HCT116 (cell line): ENCODE data around the gene GIGYF1. TPM values are rescaled to one million over a fixed set of nuclear protein-coding genes. Genes with fewer than 3 reads are reported as not detected.

Experiments
- ATAC-seq: fragments of 200-7000 bp; cut with Tn5 transposase; 2 replicates; pipeline ENCODE4 v1.9.1; 2020; ENCODE audit warnings: mild to moderate bottlenecking, moderate library complexity
- BruUV-seq: library from RNA; stranded (reverse); fragments of 400-500 nt; replicated peaks from 2 replicates; lab custom pipeline; 2021; lab: Mats Ljungman, UMichigan
- CTCF ChIA-PET: fragments of 300-600 bp; sonication (Branson Sonifier 250); formaldehyde crosslinking; loops from one replicate; lab custom pipeline; 2021; ENCODE audit warnings: antibody characterized with exemption; lab: Charles Lee
- POLR2A ChIA-PET: fragments of 300-600, 350-600 bp; sonication (Branson Sonifier 250); formaldehyde crosslinking; loops from one replicate; lab custom pipeline; 2021; ENCODE audit warnings: antibody characterized with exemption; lab: Charles Lee
- RAD21 ChIA-PET, 2 experiments: fragments of 300-600 bp; sonication (Branson Sonifier 250); formaldehyde crosslinking; loops; one replicate each; lab custom pipeline; 2023; ENCODE audit warnings: low total read pairs in 2 of 2; ENCODE audit not compliant: uncharacterized antibody in 2 of 2, unreplicated experiment in 2 of 2, low non-redundant PET in 1 of 2; lab: Charles Lee
- DNase-seq: peaks from one replicate; pipeline ENCODE4 v3.0.0-alpha.2; 2010; ENCODE audit warnings: low read depth, low spot score
- H2AFZ ChIP-seq: fragments of 200-600 bp; shearing (Covaris generic), sonication (generic); 2 replicates; pipeline ENCODE4 v1.6.1; 2017; ENCODE audit warnings: low read depth, mixed run types, mixed read lengths, antibody characterized with exemption, low read length; ENCODE audit not compliant: poor library complexity, severe bottlenecking
- H3K27ac ChIP-seq: 2 replicates; pipeline ENCODE4 v1.5.1; 2012; ENCODE audit warnings: low read depth, low read length
- H3K27me3 ChIP-seq: fragments of 200-600 bp; sonication (generic); 2 replicates; pipeline ENCODE4 v1.6.1; 2016; ENCODE audit warnings: mixed run types, low read length, mixed read lengths; ENCODE audit not compliant: insufficient read depth
- H3K36me3 ChIP-seq, 2 experiments: fragments of 200-500 bp in 1 of 2; fragments of 200-600 bp in 1 of 2; sonication (Bioruptor generic) in 1 of 2; sonication (generic) in 1 of 2; 2 replicates each; pipeline versions ENCODE4 v1.5.1 to v1.6.1; 2014 to 2016; ENCODE audit warnings: low read length in 2 of 2, inconsistent platforms in 1 of 2, mixed read lengths in 1 of 2, mixed run types in 1 of 2; ENCODE audit not compliant: insufficient read depth in 2 of 2, control insufficient read depth in 1 of 2
- H3K4me1 ChIP-seq, 2 experiments: fragments of 200-600 bp in 1 of 2; sonication (generic) in 1 of 2; 2 replicates each; pipeline versions ENCODE4 v1.5.1 to v1.6.1; 2012 to 2017; ENCODE audit warnings: low read length in 2 of 2, inconsistent platforms in 1 of 2, mild to moderate bottlenecking in 1 of 2, mixed read lengths in 1 of 2, mixed run types in 1 of 2, moderate library complexity in 1 of 2; ENCODE audit not compliant: insufficient read depth in 2 of 2, control insufficient read depth in 1 of 2
- H3K4me2 ChIP-seq: fragments of 200-600 bp; sonication (generic); 2 replicates; pipeline ENCODE4 v1.6.1; 2017; ENCODE audit warnings: mixed run types, low read length, mixed read lengths
- H3K4me3 ChIP-seq, 2 experiments: fragments of 200-600 bp in 1 of 2; sonication (generic) in 1 of 2; replicated peaks in 1 of 2; 2 replicates each; pipeline ENCODE4 v1.5.1; 2011 to 2016; ENCODE audit warnings: low read length in 2 of 2, control low read depth in 1 of 2, low read depth in 1 of 2, mild to moderate bottlenecking in 1 of 2, mixed read lengths in 1 of 2, mixed run types in 1 of 2
- H3K79me2 ChIP-seq: fragments of 200-600 bp; sonication (generic); 2 replicates; pipeline ENCODE4 v1.6.1; 2017; ENCODE audit warnings: mild to moderate bottlenecking, mixed run types, low read length, moderate library complexity, mixed read lengths; ENCODE audit not compliant: insufficient read depth
- H3K9ac ChIP-seq: fragments of 200-600 bp; sonication (generic); 2 replicates; pipeline ENCODE4 v1.6.1; 2016; ENCODE audit warnings: low read length, mixed read lengths
- H3K9me2 ChIP-seq: fragments of 200-600 bp; sonication (generic), shearing (Covaris generic); 2 replicates; pipeline ENCODE4 v1.6.1; 2017; ENCODE audit warnings: mixed run types, mild to moderate bottlenecking, moderate library complexity; ENCODE audit not compliant: insufficient read depth
- H3K9me3 ChIP-seq, 2 experiments: fragments of 200-500 bp in 1 of 2; fragments of 200-600 bp in 1 of 2; sonication (Bioruptor generic) in 1 of 2; sonication (generic) in 1 of 2; 2 replicates each; pipeline ENCODE4 v1.6.1; 2014 to 2017; ENCODE audit warnings: low read length in 2 of 2, mixed read lengths in 2 of 2, inconsistent platforms in 1 of 2, low read depth in 1 of 2, mild to moderate bottlenecking in 1 of 2, mixed run types in 1 of 2, moderate library complexity in 1 of 2; ENCODE audit not compliant: control insufficient read depth in 1 of 2, insufficient read depth in 1 of 2
- H4K20me1 ChIP-seq: fragments of 200-600 bp; sonication (generic), shearing (Covaris generic); 2 replicates; pipeline ENCODE4 v1.6.1; 2017; ENCODE audit warnings: mixed run types, mild to moderate bottlenecking, moderate library complexity; ENCODE audit not compliant: insufficient read depth
- CBX3 ChIP-seq: IDR thresholded peaks from 2 replicates; pipeline ENCODE4 v1.6.1; 2012; ENCODE audit warnings: low read depth
- EGR1 ChIP-seq: IDR thresholded peaks from 2 replicates; pipeline ENCODE4 v1.6.1; 2012; ENCODE audit warnings: low read depth
- EZH2 ChIP-seq: fragments of 200-600 bp; sonication (generic); IDR thresholded peaks from 2 replicates; pipeline ENCODE4 v1.6.1; 2017; ENCODE audit warnings: antibody characterized with exemption, mixed run types
- EZH2phosphoT487 ChIP-seq: fragments of 200-600 bp; IDR thresholded peaks from 2 replicates; pipeline ENCODE4 v1.6.1; 2018; ENCODE audit warnings: antibody characterized with exemption, borderline replicate concordance
- FOSL1 ChIP-seq: IDR thresholded peaks from 2 replicates; pipeline ENCODE4 v1.6.1; 2012; ENCODE audit warnings: low read depth
- MAX ChIP-seq: IDR thresholded peaks from 2 replicates; pipeline ENCODE4 v1.6.1; 2012
- POLR2A ChIP-seq: IDR thresholded peaks from 2 replicates; pipeline ENCODE4 v1.7.0; 2011; ENCODE audit warnings: borderline replicate concordance; ENCODE audit not compliant: insufficient read depth, insufficient read length; ENCODE audit errors: extremely low read depth
- SRF ChIP-seq: IDR thresholded peaks from 2 replicates; pipeline ENCODE4 v1.6.1; 2012; ENCODE audit warnings: low read depth
- YY1 ChIP-seq: IDR thresholded peaks from 2 replicates; pipeline ENCODE4 v1.6.1; 2011; ENCODE audit warnings: low read length, low read depth, moderate library complexity, mild to moderate bottlenecking; ENCODE audit not compliant: insufficient replicate concordance; ENCODE audit errors: extremely low read depth
- ZFX ChIP-seq: fragments of 450-650 bp; IDR thresholded peaks from 2 replicates; pipeline ENCODE4 v1.6.1; 2017
- ZNF274 ChIP-seq: fragments of 200-500 bp; sonication (Bioruptor generic); IDR thresholded peaks from 2 replicates; pipeline ENCODE4 v1.6.1; 2014; ENCODE audit warnings: mild to moderate bottlenecking, low read depth, low read length, inconsistent platforms
- intact Hi-C: fragments of 100-400 bp; cut with micrococcal nuclease; formaldehyde crosslinking; loops from 2 replicates; pipeline ENCODE4 v1.10.0; 2022
- total RNA-seq: library from RNA; stranded (reverse); gene quantifications from one replicate; pipeline ENCODE4 v1.2.1, GENCODE V29; 2021; ENCODE audit not compliant: unreplicated experiment

Gene GIGYF1
- total RNA-seq, 1 experiment from 2014 or later = 59.7 TPM

DNA sequence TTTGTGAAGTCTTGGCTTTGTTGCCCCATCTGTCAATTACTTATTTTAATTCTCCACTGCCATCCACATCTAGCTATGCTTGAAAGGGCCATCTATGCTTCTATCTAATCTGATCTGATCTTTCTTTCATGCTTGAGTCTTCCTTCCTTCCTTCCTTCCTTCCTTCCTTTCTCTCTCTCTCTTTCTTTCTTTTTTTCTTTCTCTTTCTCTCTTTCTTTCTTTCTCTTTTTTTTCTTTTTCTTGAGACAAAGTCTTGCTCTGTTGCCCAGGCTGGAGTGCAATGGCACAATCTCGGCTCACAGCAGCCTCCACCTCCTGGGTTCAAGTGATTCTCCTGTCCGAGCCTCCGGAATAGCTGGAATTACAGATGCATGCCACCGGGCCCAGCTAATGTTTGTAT lies 64.0 kb downstream of the GIGYF1 start:
- Histone ChIP-seq H3K9ac (no peak overlapping the region), H3K27ac (no peak overlapping the region), H3K9me2 (no peaks in the 10 kb centered on the region), H3K27me3 (no peaks in the 10 kb centered on the region), H3K9me3 (no peaks in the 10 kb centered on the region), H3K4me3 (no peak overlapping the region), H2AFZ (no peak overlapping the region), H3K36me3 (no peaks in the 10 kb centered on the region), H3K79me2 (peaks cover 5% of the 10 kb centered on the region; the same call in 1 of the 2 replicates), H3K4me1 (peaks cover 6 to 46% of the 10 kb centered on the region in 2 experiments; a peak in 3 of 4 replicates), H3K4me2 (no peak overlapping the region), H4K20me1 (no peaks in the 10 kb centered on the region)
- POLR2A ChIA-PET = interaction anchor here (1.8 kb wide), 1 partner anchor 18 kb away, joined by 6 read pairs; the partner anchor contains the start of gene MOSPD3
- ATAC-seq (no peak), DNase-seq (no peak)
- CTCF ChIA-PET = interaction anchor here (0.7 to 2.0 kb wide), 5 partner anchors 9 to 222 kb away, joined by 3 to 7 read pairs (median 4); partner anchors contain the start of gene SLC12A9
- intact Hi-C loops = loop anchor here (5.0 kb wide), 1 partner anchor 62 kb away; the partner anchor contains the start of gene GIGYF1
- no peak for TF ChIP-seq SRF
- TF ChIP-seq ZNF274 = no peak
- TF ChIP-seq EZH2 = no peak
- TF ChIP-seq EZH2phosphoT487 = no peak
- TF ChIP-seq CBX3 = no peak
- TF ChIP-seq FOSL1 = no peak
- TF ChIP-seq POLR2A = no peak
- no peak for TF ChIP-seq MAX
- TF ChIP-seq YY1 = no peak
- TF ChIP-seq ZFX = no peak
- TF ChIP-seq EGR1 = no peak
- BruUV-seq = no TSS peak
- RAD21 ChIA-PET = interaction anchor here in 1 of 2 experiments (0.6 kb wide), 1 partner anchor 43 kb away, joined by 4 read pairs; no protein-coding TSS in a partner anchor

Other genes starting within 250 kb of the GIGYF1 start
- gene SPACDR, start 230.0 kb downstream of the GIGYF1 start, total RNA-seq = 1.7 TPM
- 36.9 TPM for gene TSC22D4, start 215.0 kb downstream of the GIGYF1 start, total RNA-seq
- 6.7 TPM for gene NYAP1, start 210.3 kb downstream of the GIGYF1 start, total RNA-seq
- 14.0 TPM for gene AGFG2, start 155.0 kb downstream of the GIGYF1 start, total RNA-seq
- 4.4 TPM for gene SAP25, start 120.3 kb downstream of the GIGYF1 start, total RNA-seq
- 47.9 TPM for gene LRCH4, start 108.1 kb downstream of the GIGYF1 start, total RNA-seq
- 2.1 TPM for gene FBXO24, start 107.9 kb downstream of the GIGYF1 start, total RNA-seq
- 12.4 TPM for gene PCOLCE, start 91.9 kb downstream of the GIGYF1 start, total RNA-seq
- gene MOSPD3, start 81.7 kb downstream of the GIGYF1 start, total RNA-seq = 32.8 TPM
- 11.8 TPM for gene TFR2, start 52.7 kb downstream of the GIGYF1 start, total RNA-seq
- gene ACTL6B, start 37.8 kb downstream of the GIGYF1 start, total RNA-seq = not detected
- 246 TPM for gene GNB2, start 20.5 kb downstream of the GIGYF1 start, total RNA-seq
- 67.5 TPM for gene POP7, start 11.9 kb upstream of the GIGYF1 start, total RNA-seq
- 0.30 TPM for gene EPO, start 26.2 kb upstream of the GIGYF1 start, total RNA-seq
- not detected for gene ZAN, start 39.3 kb upstream of the GIGYF1 start, total RNA-seq
- 61.1 TPM for gene EPHB4, start 133.3 kb upstream of the GIGYF1 start, total RNA-seq
- gene SLC12A9, start 158.5 kb upstream of the GIGYF1 start, total RNA-seq = 24.6 TPM
- gene TRIP6, start 173.1 kb upstream of the GIGYF1 start, total RNA-seq = 102 TPM
- 252 TPM for gene SRRT, start 180.9 kb upstream of the GIGYF1 start, total RNA-seq
- gene UFSP1, start 195.5 kb upstream of the GIGYF1 start, total RNA-seq = 5.6 TPM
- gene ACHE, start 201.6 kb upstream of the GIGYF1 start, total RNA-seq = 1.8 TPM